K562 (cell line): ENCODE results near the gene RPP14. TPM values are rescaled to one million over a fixed set of nuclear protein-coding genes. Genes with fewer than 3 reads are reported as not detected.

Source experiments
- ATAC-seq: fragments of 200-7000 bp; cut with Tn5 transposase; 3 replicates; pipeline ENCODE4 v1.9.1; 2020; ENCODE audit warnings: moderate library complexity
- BruUV-seq: library from RNA; stranded (reverse); fragments of 400-500 nt; replicated peaks from 2 replicates; lab custom pipeline; 2021; lab: Mats Ljungman, UMichigan
- CTCF ChIA-PET: fragments of 300-600 bp; formaldehyde crosslinking; extraction: SDS; loops from one replicate; lab custom pipeline; 2021; ENCODE audit warnings: low intra/inter-chr PET ratio; lab: Yijun Ruan, JAX
- POLR2A ChIA-PET: fragments of 300-600, 350-650 bp; sonication (Branson Sonifier 250); formaldehyde crosslinking; extraction: SDS; loops from one replicate; lab custom pipeline; 2021; ENCODE audit warnings: antibody characterized with exemption, inconsistent platforms; lab: Yijun Ruan, JAX
- DNase-seq, 4 experiments: peaks; one replicate each; pipeline versions ENCODE4 v3.0.0 to v3.0.0-alpha.2; 2011 to 2018; ENCODE audit warnings: low spot score in 3 of 4, mixed read lengths in 3 of 4; ENCODE audit errors: extremely low read depth in 1 of 4
- FAIRE-seq: peaks from 2 replicates; lab custom pipeline; 2011; peaks lifted over from hg19 to GRCh38; lab: Jason Lieb, UNC
- H2AFZ ChIP-seq: 2 replicates; pipeline ENCODE4 v1.6.0; 2011; ENCODE audit warnings: low read depth, low read length, control low read depth, inconsistent platforms
- H3K27ac ChIP-seq: fragments of 200-600 bp; 3 replicates; pipeline ENCODE4 v1.8.0; 2011; ENCODE audit warnings: low read depth, mild to moderate bottlenecking, control low read depth, inconsistent platforms, low read length, moderate library complexity, mixed read lengths; ENCODE audit errors: extremely low read depth
- H3K27me3 ChIP-seq, 2 experiments: fragments of 300-600 bp in 1 of 2; 2 replicates in 1 of 2; 3 replicates in 1 of 2; pipeline versions ENCODE4 v1.6.0 to v1.8.0; 2011; ENCODE audit warnings: inconsistent platforms in 2 of 2, low read length in 2 of 2, mild to moderate bottlenecking in 1 of 2, mixed read lengths in 1 of 2, moderate library complexity in 1 of 2; ENCODE audit not compliant: control insufficient read depth in 2 of 2, insufficient read depth in 2 of 2
- H3K36me3 ChIP-seq: fragments of 300-600 bp; 3 replicates; pipeline ENCODE4 v1.8.0; 2011; ENCODE audit warnings: mild to moderate bottlenecking, low read length, inconsistent platforms; ENCODE audit not compliant: control insufficient read depth, insufficient read depth
- H3K4me1 ChIP-seq, 2 experiments: fragments of 200-600 bp in 1 of 2; replicated peaks in 1 of 2; 2 replicates in 1 of 2; 3 replicates in 1 of 2; pipeline versions ENCODE4 v1.5.1 to v1.8.0; 2011; ENCODE audit warnings: inconsistent platforms in 2 of 2, low read length in 2 of 2, mild to moderate bottlenecking in 1 of 2, mixed read lengths in 1 of 2, moderate library complexity in 1 of 2; ENCODE audit not compliant: control insufficient read depth in 2 of 2, insufficient read depth in 2 of 2
- H3K4me2 ChIP-seq: 2 replicates; pipeline ENCODE4 v1.6.1; 2011; ENCODE audit warnings: low read length, control low read depth, inconsistent platforms, mixed read lengths; ENCODE audit not compliant: insufficient read depth
- H3K4me3 ChIP-seq: fragments of 200-600 bp; sonication (generic), shearing (Covaris generic); 2 replicates; pipeline ENCODE4 v1.5.1; 2016; ENCODE audit warnings: control low read depth, inconsistent platforms
- H3K79me2 ChIP-seq: fragments of 200-600 bp; 3 replicates; pipeline ENCODE4 v1.8.0; 2011; ENCODE audit warnings: low read length, inconsistent platforms; ENCODE audit not compliant: control insufficient read depth, insufficient read depth
- H3K9ac ChIP-seq, 2 experiments: 2 replicates each; pipeline versions ENCODE4 v1.6.0 to v1.6.1; 2011; ENCODE audit warnings: low read depth in 2 of 2, low read length in 2 of 2, control low read depth in 1 of 2, inconsistent platforms in 1 of 2, mild to moderate bottlenecking in 1 of 2, mixed read lengths in 1 of 2; ENCODE audit not compliant: insufficient read depth in 1 of 2
- H3K9me1 ChIP-seq: one replicate; pipeline ENCODE4 v1.6.0; 2011; ENCODE audit warnings: inconsistent platforms, mild to moderate bottlenecking, low read length, moderate library complexity; ENCODE audit not compliant: control insufficient read depth, insufficient read depth
- H3K9me3 ChIP-seq: replicated peaks from 2 replicates; pipeline ENCODE4 v1.5.1; 2011; ENCODE audit warnings: low read depth, low read length, inconsistent platforms; ENCODE audit not compliant: control insufficient read depth, insufficient read depth
- H4K20me1 ChIP-seq: replicated peaks from 2 replicates; pipeline ENCODE4 v1.6.1; 2011; ENCODE audit warnings: low read length, inconsistent platforms, mixed read lengths; ENCODE audit not compliant: control insufficient read depth, insufficient read depth
- BRF1 ChIP-seq: IDR thresholded peaks from 3 replicates; pipeline ENCODE4 v1.6.1; 2011; ENCODE audit warnings: borderline replicate concordance, mild to moderate bottlenecking; ENCODE audit not compliant: insufficient read length; ENCODE audit errors: extremely low read depth
- CREM ChIP-seq: IDR thresholded peaks from 2 replicates; pipeline ENCODE4 v1.6.1; 2014; ENCODE audit warnings: antibody characterized with exemption, low read depth
- NFYB ChIP-seq: IDR thresholded peaks from 2 replicates; pipeline ENCODE4 v1.6.1; 2011; ENCODE audit warnings: mild to moderate bottlenecking, moderate library complexity; ENCODE audit not compliant: insufficient read length; ENCODE audit errors: extremely low read depth
- POU5F1 ChIP-seq: fragments of 150-350 bp; IDR thresholded peaks from 2 replicates; pipeline ENCODE4 v1.6.1; 2014; ENCODE audit warnings: borderline replicate concordance, low read length, low read depth, mild to moderate bottlenecking; ENCODE audit not compliant: partially characterized antibody
- TSC22D4 ChIP-seq: fragments of 450-650 bp; IDR thresholded peaks from 2 replicates; pipeline ENCODE4 v1.6.1; 2016; ENCODE audit warnings: missing genetic modification characterization, missing biosample characterization, control low read depth
- YY1 ChIP-seq, 3 experiments: IDR thresholded peaks; 2 replicates each; pipeline ENCODE4 v1.6.1; 2011; ENCODE audit warnings: low read length in 2 of 3, mild to moderate bottlenecking in 2 of 3, moderate library complexity in 2 of 3, borderline replicate concordance in 1 of 3, control low read depth in 1 of 3, low read depth in 1 of 3; ENCODE audit not compliant: insufficient read depth in 3 of 3, insufficient replicate concordance in 2 of 3, control insufficient read depth in 1 of 3, insufficient read length in 1 of 3; ENCODE audit errors: extremely low read depth in 1 of 3
- ZFP36 ChIP-seq: fragments of 150-350 bp; IDR thresholded peaks from 2 replicates; pipeline ENCODE4 v1.6.1; 2018; ENCODE audit warnings: low read length, low read depth; ENCODE audit not compliant: partially characterized antibody
- ZNF507 ChIP-seq: conservative IDR thresholded peaks from 2 replicates; pipeline ENCODE4 v1.6.1; 2017; ENCODE audit warnings: missing genetic modification characterization, missing compliant biosample characterization
- ZNF75A ChIP-seq: fragments of 450-650 bp; formaldehyde crosslinking; IDR thresholded peaks from 2 replicates; pipeline ENCODE4 v1.4.0; 2020; ENCODE audit warnings: mild to moderate bottlenecking
- WGBS: fragments of 100-300 bp; shearing (Covaris generic); methylation state at CpG from one replicate; pipeline ENCODE4 v1.1.6; 2016; ENCODE audit warnings: low coverage, mixed read lengths; ENCODE audit not compliant: insufficient coverage; ENCODE audit errors: missing lambda C conversion rate; 5-methylcytosine and 5-hydroxymethylcytosine counted together
- in situ Hi-C: fragments of 300-500 bp; cut with MboI; formaldehyde crosslinking; loops from 4 replicates; pipeline ENCODE4 v1.15.0; 2018; ENCODE audit warnings: inconsistent platforms, mixed read lengths
- intact Hi-C: fragments of 100-400 bp; cut with micrococcal nuclease; formaldehyde crosslinking; loops from 2 replicates; pipeline ENCODE4 v1.14.2; 2022
- polyA plus RNA-seq, 8 experiments: library from polyadenylated mRNA; depleted of rRNA in 4 of 8; stranded (reverse) in 5 of 8; unstranded in 3 of 8; fragments of >200 nt; fragmentation: Nextera tagmentation in 2 of 8; fragmentation: Illumina TruSeq in 1 of 8; extraction: Ambion mirVana in 2 of 8; extraction: Trizol in 1 of 8; gene quantifications; 2 replicates each; pipeline versions ENCODE4 v1.2.1 to v1.2.3, GENCODE V29; 2011 to 2014; ENCODE audit warnings: inconsistent platforms in 1 of 8, missing spikeins in 1 of 8
- total RNA-seq, 7 experiments: library from RNA; depleted of rRNA in 6 of 7; stranded (reverse); fragments of >200 nt in 6 of 7; fragmentation: Illumina TruSeq in 2 of 7; extraction: Trizol in 2 of 7; gene quantifications; 2 replicates each; pipeline versions ENCODE4 v1.2.1 to v1.2.3, GENCODE V29; 2011 to 2021; ENCODE audit warnings: low replicate concordance in 1 of 7
- TF ChIP-seq, protein P1 (sequence below): sonication (generic); formaldehyde crosslinking; IDR thresholded peaks from 2 replicates; pipeline ENCODE4 v1.8.0; 2022; ENCODE audit warnings: mild to moderate bottlenecking, missing genetic modification reagents, borderline replicate concordance

The RPP14 gene
- total and polyA plus RNA-seq, 9 of the 15 experiments (the other 6 are each of a cell fraction or from before 2014, with no cell fraction given), result 13.5 to 20.8 (median 15.4) TPM

- TF ChIP-seq CREM, result no peak
- no peak for TF ChIP-seq TSC22D4
- TF ChIP-seq NFYB, result no peak
- no peak for TF ChIP-seq BRF1
- TF ChIP-seq ZNF75A, result no peak
- TF ChIP-seq ZNF507 (tag), result no peak
- no peak for TF ChIP-seq POU5F1
- TF ChIP-seq, protein P1, sequence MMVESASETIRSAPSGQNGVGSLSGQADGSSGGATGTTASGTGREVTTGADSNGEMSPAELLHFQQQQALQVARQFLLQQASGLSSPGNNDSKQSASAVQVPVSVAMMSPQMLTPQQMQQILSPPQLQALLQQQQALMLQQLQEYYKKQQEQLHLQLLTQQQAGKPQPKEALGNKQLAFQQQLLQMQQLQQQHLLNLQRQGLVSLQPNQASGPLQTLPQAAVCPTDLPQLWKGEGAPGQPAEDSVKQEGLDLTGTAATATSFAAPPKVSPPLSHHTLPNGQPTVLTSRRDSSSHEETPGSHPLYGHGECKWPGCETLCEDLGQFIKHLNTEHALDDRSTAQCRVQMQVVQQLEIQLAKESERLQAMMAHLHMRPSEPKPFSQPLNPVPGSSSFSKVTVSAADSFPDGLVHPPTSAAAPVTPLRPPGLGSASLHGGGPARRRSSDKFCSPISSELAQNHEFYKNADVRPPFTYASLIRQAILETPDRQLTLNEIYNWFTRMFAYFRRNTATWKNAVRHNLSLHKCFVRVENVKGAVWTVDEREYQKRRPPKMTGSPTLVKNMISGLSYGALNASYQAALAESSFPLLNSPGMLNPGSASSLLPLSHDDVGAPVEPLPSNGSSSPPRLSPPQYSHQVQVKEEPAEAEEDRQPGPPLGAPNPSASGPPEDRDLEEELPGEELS (CRISPR knock-in tag), result no peak
Measured at GRCh38 chr3:58345457-58345856, 39.4 kb downstream of the RPP14 start (continued).

DNA sequence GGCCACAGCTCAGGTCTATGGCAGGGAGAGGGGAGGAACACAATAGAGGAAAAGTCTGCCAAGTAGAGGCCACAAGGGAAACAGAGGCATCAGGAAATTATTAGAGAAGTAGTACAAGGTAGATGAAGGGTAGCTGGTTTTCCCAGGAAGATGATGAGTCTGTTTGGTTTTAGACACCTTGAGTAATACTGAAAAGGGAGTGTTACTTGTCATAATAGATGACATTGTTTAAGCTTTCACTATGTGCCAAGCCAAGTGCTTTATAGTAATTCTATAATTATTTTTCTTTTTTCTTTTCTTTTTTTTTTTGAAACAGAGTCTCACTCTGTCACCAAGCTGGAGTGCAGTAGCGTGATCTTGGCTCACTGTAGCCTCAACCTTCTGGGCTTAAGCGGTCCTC, 40.3 kb downstream of the RPP14 start:
- Histone ChIP-seq H3K27me3 (no peaks in the 10 kb centered on the region), H3K9me3 (no peaks in the 10 kb centered on the region), H3K4me1 (peaks cover 0 to 12% of the 10 kb centered on the region in 2 experiments; a peak in 3 of 5 replicates), H2AFZ (no peak overlapping the region), H3K9ac (no peak overlapping the region), H3K27ac (no peak overlapping the region), H3K36me3 (no peaks in the 10 kb centered on the region; the same call in 2 of the 3 replicates), H3K9me1 (no peaks in the 10 kb centered on the region), H4K20me1 (no peaks in the 10 kb centered on the region), H3K4me2 (no peak overlapping the region), H3K79me2 (no peaks in the 10 kb centered on the region), H3K4me3 (no peak overlapping the region)
- ATAC-seq, result no peak
- POLR2A ChIA-PET, result interaction anchor here (0.6 kb wide), 1 partner anchor 11 kb away, joined by 3 read pairs; no protein-coding TSS in a partner anchor
- FAIRE-seq, result no peak
- no peak for DNase-seq
- WGBS, result 100% methylated on average over 2 of the region's 2 CpGs
- CTCF ChIA-PET, result no interaction called here
- in situ Hi-C loops (no loop called here), intact Hi-C loops (no loop called here)
- BruUV-seq, result no TSS peak
- no peak for TF ChIP-seq YY1 (IDR thresholded peaks at IDR 0.05; ENCODE audit: borderline replicate concordance in 1 of 3, control insufficient read depth in 1 of 3, extremely low read depth in 1 of 3, insufficient read depth in 3 of 3, insufficient read length in 1 of 3, insufficient replicate concordance in 2 of 3, low read depth in 1 of 3, low read length in 2 of 3)
- TF ChIP-seq ZFP36, result no peak
